C4-2B (cell line): ENCODE data around the gene APLP1.

Experiments used
- CTCF ChIP-seq: fragments of 450-650 bp; conservative IDR thresholded peaks from 2 replicates; pipeline ENCODE4 v1.5.1; 2017; ENCODE audit warnings: mild to moderate bottlenecking
- ZFX ChIP-seq: fragments of 450-650 bp; IDR thresholded peaks from 2 replicates; pipeline ENCODE4 v1.6.1; 2017

- TF ChIP-seq CTCF (no peak), ZFX (no peak)
Observed at GRCh38 chr19:35913589-35913988, 45.2 kb downstream of the APLP1 start.
